Calu3 (cell line): Measurements from ENCODE around the gene SF3A1. TPM values are rescaled to one million over a fixed set of nuclear protein-coding genes. Genes with fewer than 3 reads are reported as not detected.

Experiments used
- BruUV-seq: library from RNA; stranded (reverse); fragments of 400-500 nt; replicated peaks from 2 replicates; lab custom pipeline; 2021; lab: Mats Ljungman, UMichigan
- CTCF ChIA-PET: fragments of 300-600 bp; sonication (Branson Sonifier 250); formaldehyde crosslinking; loops from one replicate; lab custom pipeline; 2022; ENCODE audit warnings: antibody characterized with exemption; lab: Charles Lee
- DNase-seq: peaks from one replicate; pipeline ENCODE4 v3.0.0; 2022
- H3K27ac Mint-ChIP-seq: one replicate; pipeline ENCODE4 v1.8.0; 2022; ENCODE audit warnings: mixed read lengths; ENCODE audit not compliant: unreplicated experiment
- H3K27me3 Mint-ChIP-seq: one replicate; pipeline ENCODE4 v1.8.0; 2022; ENCODE audit warnings: mixed read lengths; ENCODE audit not compliant: unreplicated experiment
- H3K36me3 Mint-ChIP-seq: one replicate; pipeline ENCODE4 v1.8.0; 2022; ENCODE audit warnings: mild to moderate bottlenecking, moderate library complexity, mixed read lengths; ENCODE audit not compliant: insufficient read depth, unreplicated experiment
- H3K4me1 Mint-ChIP-seq: one replicate; pipeline ENCODE4 v1.8.0; 2022; ENCODE audit warnings: mild to moderate bottlenecking, low read depth, mixed read lengths; ENCODE audit not compliant: unreplicated experiment
- H3K4me3 Mint-ChIP-seq: one replicate; pipeline ENCODE4 v1.8.0; 2022; ENCODE audit warnings: mild to moderate bottlenecking, low read depth, moderate library complexity, mixed read lengths; ENCODE audit not compliant: unreplicated experiment
- H3K9me3 Mint-ChIP-seq: one replicate; pipeline ENCODE4 v1.8.0; 2022; ENCODE audit warnings: low read depth, mixed read lengths; ENCODE audit not compliant: unreplicated experiment
- CTCF ChIP-seq: fragments of 200-600 bp; IDR thresholded peaks from one replicate; pipeline ENCODE4 v1.8.0; 2022; ENCODE audit warnings: antibody characterized with exemption; ENCODE audit not compliant: unreplicated experiment
- intact Hi-C: fragments of 100-400 bp; cut with micrococcal nuclease; formaldehyde crosslinking; loops from one replicate; pipeline ENCODE4 v1.10.0; 2022; ENCODE audit not compliant: unreplicated experiment
- total RNA-seq: library from RNA; stranded (reverse); gene quantifications from 2 replicates; pipeline ENCODE4 v1.2.3, GENCODE V29; 2022

SF3A1 gene
- total RNA-seq, 1 experiment from 2014 or later: 197 TPM

GRCh38 chr22:30328466-30329049 lies 28.1 kb downstream of the SF3A1 start:
- peaks cover 63% of the 10 kb centered on the region for H3K36me3 Mint-ChIP-seq
- no peak overlapping the region for H3K4me3 Mint-ChIP-seq
- H3K4me1 Mint-ChIP-seq: peaks cover 38% of the 10 kb centered on the region
- no peak for DNase-seq
- no TSS peak for BruUV-seq
- TF ChIP-seq CTCF: no peak
- no peaks in the 10 kb centered on the region for H3K27me3 Mint-ChIP-seq
- CTCF ChIA-PET: interaction anchor here (0.6 to 2.7 kb wide), 5 partner anchors 15 to 264 kb away, joined by 3 to 65 read pairs (median 3); partner anchors contain the start of gene CASTOR1
- peak overlapping the region; percentile 59 for H3K27ac Mint-ChIP-seq
- H3K9me3 Mint-ChIP-seq: no peaks in the 10 kb centered on the region
- intact Hi-C loops: loop anchor here (10.0 kb wide), 1 partner anchor 54 kb away; no protein-coding TSS in a partner anchor

GRCh38 chr22:30327864-30328345 lies 28.8 kb downstream of the SF3A1 start:
- Mint-ChIP-seq H3K27ac (peak overlapping the region; percentile 59), H3K27me3 (no peaks in the 10 kb centered on the region)
- intact Hi-C loops: loop anchor here (1.0 to 10.0 kb wide), 2 partner anchors 39 to 53 kb away; partner anchors contain the start of gene CASTOR1

GRCh38 chr22:30326706-30327362 lies 29.9 kb downstream of the SF3A1 start, which contains the start of gene TBC1D10A:
TSS of gene TBC1D10A (minus strand) at chr22:30326941. CDS start at chr22:30326881, 60 bp downstream.
- no peaks in the 10 kb centered on the region for H3K27me3 Mint-ChIP-seq
- intact Hi-C loops: loop anchor here (1.0 to 10.0 kb wide), 2 partner anchors 38 to 52 kb away; partner anchors contain the start of gene CASTOR1
- H3K9me3 Mint-ChIP-seq: no peaks in the 10 kb centered on the region
- CTCF ChIA-PET: interaction anchor here (0.5 to 2.7 kb wide), 7 partner anchors 8 to 154 kb away, joined by 3 to 65 read pairs (median 4); partner anchors contain the start of genes CASTOR1 and RNF215
- peak; percentile 97 for DNase-seq
- no peak for TF ChIP-seq CTCF
- H3K27ac Mint-ChIP-seq: peak within 1 kb of the TSS; percentile 59
- peak within 1 kb of the TSS; percentile 78 for H3K4me3 Mint-ChIP-seq
- H3K36me3 Mint-ChIP-seq: peaks cover 65% of the 10 kb centered on the region
- no TSS peak for BruUV-seq
- peaks cover 38% of the 10 kb centered on the region for H3K4me1 Mint-ChIP-seq

More at GRCh38 chr22:30327864-30328345, 28.8 kb downstream of the SF3A1 start:
- Mint-ChIP-seq H3K4me1 (peaks cover 38% of the 10 kb centered on the region), H3K36me3 (peaks cover 65% of the 10 kb centered on the region), H3K9me3 (no peaks in the 10 kb centered on the region), H3K4me3 (peak overlapping the region; percentile 78)
- CTCF ChIA-PET: interaction anchor here (0.6 to 2.7 kb wide), 6 partner anchors 16 to 265 kb away, joined by 3 to 65 read pairs (median 4); partner anchors contain the start of gene CASTOR1
- no TSS peak for BruUV-seq
- no peak for TF ChIP-seq CTCF
- DNase-seq: peak; percentile 63

- CTCF ChIA-PET: interaction anchor here (0.5 to 2.7 kb wide), 7 partner anchors 9 to 154 kb away, joined by 3 to 65 read pairs (median 4); partner anchors contain the start of genes CASTOR1 and RNF215
- TF ChIP-seq CTCF: no peak
- intact Hi-C loops: loop anchor here (10.0 kb wide), 1 partner anchor 51 kb away; no protein-coding TSS in a partner anchor
- H3K4me3 Mint-ChIP-seq: peak overlapping the region; percentile 78
- no TSS peak for BruUV-seq
- no peaks in the 10 kb centered on the region for H3K9me3 Mint-ChIP-seq
- peak overlapping the region; percentile 53 for H3K27ac Mint-ChIP-seq
- DNase-seq: peak; percentile 28
- peaks cover 38% of the 10 kb centered on the region for H3K4me1 Mint-ChIP-seq
- peaks cover 62% of the 10 kb centered on the region for H3K36me3 Mint-ChIP-seq
- H3K27me3 Mint-ChIP-seq: no peaks in the 10 kb centered on the region
Measured at GRCh38 chr22:30326255-30326705, 30.4 kb downstream of the SF3A1 start.
